H9 (cell line): Measurements from ENCODE around the gene CHRNB4. TPM values are rescaled to one million over a fixed set of nuclear protein-coding genes. Genes with fewer than 3 reads are reported as not detected.

ENCODE experiments used
- DNase-seq: peaks from one replicate; pipeline ENCODE4 v3.0.0-alpha.2; 2017
- H2AFZ ChIP-seq: one replicate; pipeline ENCODE4 v1.6.1; 2013; ENCODE audit warnings: mild to moderate bottlenecking, low read length, control low read depth, moderate library complexity
- H2AK5ac ChIP-seq: 2 replicates; pipeline ENCODE4 v1.6.1; 2013; ENCODE audit warnings: low read length, control low read depth, mixed read lengths; ENCODE audit not compliant: insufficient read length
- H2BK120ac ChIP-seq: one replicate; pipeline ENCODE4 v1.6.1; 2013; ENCODE audit warnings: low read depth, mild to moderate bottlenecking, low read length, control low read depth, inconsistent platforms; ENCODE audit not compliant: poor library complexity, severe bottlenecking
- H2BK12ac ChIP-seq: 2 replicates; pipeline ENCODE4 v1.6.1; 2013; ENCODE audit warnings: low read length, control low read depth, mixed read lengths, low read depth; ENCODE audit not compliant: insufficient read length
- H2BK15ac ChIP-seq: 2 replicates; pipeline ENCODE4 v1.6.1; 2013; ENCODE audit warnings: low read depth, low read length, control low read depth
- H2BK20ac ChIP-seq: one replicate; pipeline ENCODE4 v1.6.1; 2013; ENCODE audit warnings: low read depth, mild to moderate bottlenecking, low read length, control low read depth, inconsistent platforms; ENCODE audit not compliant: poor library complexity, severe bottlenecking
- H2BK5ac ChIP-seq: 2 replicates; pipeline ENCODE4 v1.6.1; 2013; ENCODE audit warnings: low read length, control low read depth, mixed read lengths; ENCODE audit not compliant: insufficient read length
- H3K14ac ChIP-seq: 2 replicates; pipeline ENCODE4 v1.6.1; 2013; ENCODE audit warnings: low read length, control low read depth; ENCODE audit not compliant: insufficient read depth
- H3K18ac ChIP-seq: 2 replicates; pipeline ENCODE4 v1.6.1; 2013; ENCODE audit warnings: low read depth, mild to moderate bottlenecking, mixed read lengths, low read length, control low read depth; ENCODE audit not compliant: insufficient read length
- H3K23ac ChIP-seq: 2 replicates; pipeline ENCODE4 v1.6.1; 2013; ENCODE audit warnings: low read length, control low read depth, mixed read lengths, low read depth; ENCODE audit not compliant: insufficient read length
- H3K23me2 ChIP-seq: 2 replicates; pipeline ENCODE4 v1.6.1; 2013; ENCODE audit warnings: low read depth, mild to moderate bottlenecking, mixed read lengths, low read length, control low read depth; ENCODE audit not compliant: insufficient read length, poor library complexity, severe bottlenecking
- H3K27ac ChIP-seq: 2 replicates; pipeline ENCODE4 v1.5.1; 2013; ENCODE audit warnings: low read length, control low read depth, mixed read lengths, low read depth; ENCODE audit not compliant: insufficient read length
- H3K27me3 ChIP-seq: 2 replicates; pipeline ENCODE4 v1.6.1; 2013; ENCODE audit warnings: low read length, control low read depth, inconsistent platforms; ENCODE audit not compliant: insufficient read depth
- H3K4ac ChIP-seq: 2 replicates; pipeline ENCODE4 v1.6.1; 2013; ENCODE audit warnings: low read depth, mild to moderate bottlenecking, control low read depth, inconsistent platforms, low read length, moderate library complexity
- H3K4me1 ChIP-seq: 2 replicates; pipeline ENCODE4 v1.6.1; 2013; ENCODE audit warnings: low read length, control low read depth, inconsistent platforms; ENCODE audit not compliant: insufficient read depth
- H3K4me2 ChIP-seq: 2 replicates; pipeline ENCODE4 v1.6.1; 2013; ENCODE audit warnings: low read length, control low read depth, mixed read lengths; ENCODE audit not compliant: insufficient read length, insufficient read depth
- H3K56ac ChIP-seq: 2 replicates; pipeline ENCODE4 v1.6.1; 2013; ENCODE audit warnings: low read depth, mild to moderate bottlenecking, mixed read lengths, low read length, control low read depth; ENCODE audit not compliant: insufficient read length
- H3K79me1 ChIP-seq: 2 replicates; pipeline ENCODE4 v1.6.1; 2013; ENCODE audit warnings: low read depth, mild to moderate bottlenecking, moderate library complexity, low read length, control low read depth, inconsistent platforms; ENCODE audit not compliant: insufficient read depth, poor library complexity, severe bottlenecking
- H3K79me2 ChIP-seq: 2 replicates; pipeline ENCODE4 v1.6.1; 2013; ENCODE audit warnings: low read length, control low read depth, inconsistent platforms; ENCODE audit not compliant: insufficient read depth
- H3K9ac ChIP-seq: 2 replicates; pipeline ENCODE4 v1.6.1; 2013; ENCODE audit warnings: low read length, control low read depth, mixed read lengths; ENCODE audit not compliant: insufficient read length; ENCODE audit errors: extremely low read depth
- H3K9me3 ChIP-seq: one replicate; pipeline ENCODE4 v1.6.1; 2013; ENCODE audit warnings: low read depth, low read length, inconsistent platforms; ENCODE audit not compliant: control insufficient read depth
- H3T11ph ChIP-seq: one replicate; pipeline ENCODE4 v1.6.1; 2013; ENCODE audit warnings: mild to moderate bottlenecking, low read length, control low read depth, inconsistent platforms
- H4K20me1 ChIP-seq: one replicate; pipeline ENCODE4 v1.6.1; 2013; ENCODE audit not compliant: control insufficient read depth, insufficient read length, insufficient read depth
- H4K5ac ChIP-seq: 2 replicates; pipeline ENCODE4 v1.6.1; 2013; ENCODE audit warnings: low read depth, mild to moderate bottlenecking, mixed read lengths, low read length, control low read depth; ENCODE audit not compliant: insufficient read length
- H4K8ac ChIP-seq: replicated peaks from 2 replicates; pipeline ENCODE4 v1.6.1; 2013; ENCODE audit warnings: low read length, control low read depth, mixed read lengths, low read depth; ENCODE audit not compliant: insufficient read length
- H4K91ac ChIP-seq: 2 replicates; pipeline ENCODE4 v1.6.1; 2013; ENCODE audit warnings: low read depth, mild to moderate bottlenecking, moderate library complexity, mixed read lengths, low read length, control low read depth; ENCODE audit not compliant: insufficient read length
- H3K27ac Mint-ChIP-seq, 3 experiments: 2 replicates in 2 of 3; 3 replicates in 1 of 3; pipeline ENCODE4 v1.8.0; 2020 to 2021; ENCODE audit warnings: mixed read lengths in 3 of 3, mild to moderate bottlenecking in 1 of 3, moderate library complexity in 1 of 3
- H3K27me3 Mint-ChIP-seq: 2 replicates; pipeline ENCODE4 v1.8.0; 2021; ENCODE audit warnings: low read depth, mild to moderate bottlenecking, moderate library complexity, mixed read lengths
- H3K36me3 Mint-ChIP-seq, 3 experiments: 2 replicates in 2 of 3; 3 replicates in 1 of 3; pipeline ENCODE4 v1.8.0; 2020 to 2021; ENCODE audit warnings: low read depth in 3 of 3, mixed read lengths in 3 of 3; ENCODE audit not compliant: insufficient read depth in 1 of 3
- H3K4me1 Mint-ChIP-seq, 2 experiments: 2 replicates each; pipeline ENCODE4 v1.8.0; 2020; ENCODE audit warnings: mixed read lengths in 2 of 2
- H3K4me3 Mint-ChIP-seq, 2 experiments: 2 replicates in 1 of 2; 3 replicates in 1 of 2; pipeline ENCODE4 v1.8.0; 2020 to 2021; ENCODE audit warnings: mild to moderate bottlenecking in 2 of 2, mixed read lengths in 2 of 2, moderate library complexity in 1 of 2
- H3K9me3 Mint-ChIP-seq, 2 experiments: 2 replicates in 1 of 2; 3 replicates in 1 of 2; pipeline ENCODE4 v1.8.0; 2020; ENCODE audit warnings: mild to moderate bottlenecking in 2 of 2, mixed read lengths in 2 of 2, moderate library complexity in 1 of 2
- WGBS: extraction: QIAGEN DNeasy Blood & Tissue Kit; methylation state at CpG from one replicate; pipeline ENCODE4 v1.1.7; 2013; ENCODE audit warnings: missing lambda C conversion rate, low lambda C conversion rate, mixed read lengths; ENCODE audit not compliant: insufficient read length; ENCODE audit errors: extremely low coverage; 5-methylcytosine and 5-hydroxymethylcytosine counted together
- total RNA-seq: library from RNA; stranded (reverse); gene quantifications from 2 replicates; pipeline ENCODE4 v1.2.1, GENCODE V29; 2021
- TF ChIP-seq, protein P1 (sequence below): fragments of 200-600 bp; sonication (generic); conservative IDR thresholded peaks from 3 replicates; pipeline ENCODE4 v1.8.0; 2021; ENCODE audit warnings: antibody characterized with exemption, mild to moderate bottlenecking

CHRNB4 gene
- total RNA-seq, 1 experiment from 2014 or later = 1.9 TPM

DNA sequence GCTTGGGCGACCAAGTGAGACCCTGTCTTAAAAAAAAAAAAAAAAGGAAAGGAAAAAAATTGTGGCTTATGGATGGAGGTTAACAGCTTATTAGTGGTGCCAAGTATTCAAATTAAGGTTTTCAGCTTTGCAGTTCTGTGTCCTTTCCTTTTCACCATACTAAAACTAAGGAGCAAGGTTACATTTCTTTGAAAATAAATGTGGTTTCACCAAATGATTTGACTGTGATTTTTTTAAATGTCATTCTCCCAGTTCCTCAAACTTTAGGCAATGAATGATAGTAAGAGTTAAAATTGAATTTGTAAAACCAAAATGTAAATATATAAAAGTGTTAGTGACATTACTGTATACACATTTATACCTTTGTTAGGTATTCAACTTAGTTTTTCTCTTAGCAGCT, 66.1 kb downstream of the CHRNB4 start:
- H3K27me3 ChIP-seq = no peaks in the 10 kb centered on the region
- no peak overlapping the region for H4K5ac ChIP-seq
- H2BK120ac ChIP-seq = no peak overlapping the region
- Mint-ChIP-seq H3K4me3 (no peak overlapping the region), H3K27me3 (no peaks in the 10 kb centered on the region), H3K36me3 (no peaks in the 10 kb centered on the region), H3K9me3 (no peaks in the 10 kb centered on the region), H3K27ac (no peak overlapping the region), H3K4me1 (peaks cover 4 to 6% of the 10 kb centered on the region in 2 experiments; a peak in 3 of 4 replicates)
- TF ChIP-seq, protein P1, sequence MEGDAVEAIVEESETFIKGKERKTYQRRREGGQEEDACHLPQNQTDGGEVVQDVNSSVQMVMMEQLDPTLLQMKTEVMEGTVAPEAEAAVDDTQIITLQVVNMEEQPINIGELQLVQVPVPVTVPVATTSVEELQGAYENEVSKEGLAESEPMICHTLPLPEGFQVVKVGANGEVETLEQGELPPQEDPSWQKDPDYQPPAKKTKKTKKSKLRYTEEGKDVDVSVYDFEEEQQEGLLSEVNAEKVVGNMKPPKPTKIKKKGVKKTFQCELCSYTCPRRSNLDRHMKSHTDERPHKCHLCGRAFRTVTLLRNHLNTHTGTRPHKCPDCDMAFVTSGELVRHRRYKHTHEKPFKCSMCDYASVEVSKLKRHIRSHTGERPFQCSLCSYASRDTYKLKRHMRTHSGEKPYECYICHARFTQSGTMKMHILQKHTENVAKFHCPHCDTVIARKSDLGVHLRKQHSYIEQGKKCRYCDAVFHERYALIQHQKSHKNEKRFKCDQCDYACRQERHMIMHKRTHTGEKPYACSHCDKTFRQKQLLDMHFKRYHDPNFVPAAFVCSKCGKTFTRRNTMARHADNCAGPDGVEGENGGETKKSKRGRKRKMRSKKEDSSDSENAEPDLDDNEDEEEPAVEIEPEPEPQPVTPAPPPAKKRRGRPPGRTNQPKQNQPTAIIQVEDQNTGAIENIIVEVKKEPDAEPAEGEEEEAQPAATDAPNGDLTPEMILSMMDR = no peak
- H3K18ac ChIP-seq = no peak overlapping the region
- H3K14ac ChIP-seq = no peak overlapping the region
- no peak overlapping the region for H2BK5ac ChIP-seq
- no peak overlapping the region for H4K91ac ChIP-seq
- no peak overlapping the region for H2AFZ ChIP-seq
- H3K4me1 ChIP-seq = no peaks in the 10 kb centered on the region
- no peak overlapping the region for H3T11ph ChIP-seq
- H2BK12ac ChIP-seq = no peak overlapping the region
- H3K9ac ChIP-seq = no peak overlapping the region
- no peak overlapping the region for H3K56ac ChIP-seq
- no peaks in the 10 kb centered on the region for H3K23me2 ChIP-seq
- H4K8ac ChIP-seq = no peak overlapping the region
- no peaks in the 10 kb centered on the region for H3K9me3 ChIP-seq
- no peak for DNase-seq
- H4K20me1 ChIP-seq = no peaks in the 10 kb centered on the region
- no peak overlapping the region for H2BK20ac ChIP-seq
- H3K23ac ChIP-seq = no peak overlapping the region
- H2AK5ac ChIP-seq = no peak overlapping the region
- no peaks in the 10 kb centered on the region; the same call in 1 of the 2 replicates for H3K79me2 ChIP-seq
- H3K79me1 ChIP-seq = peaks cover 7% of the 10 kb centered on the region
- H3K4me2 ChIP-seq = no peak overlapping the region
- no peak overlapping the region for H3K4ac ChIP-seq
- H2BK15ac ChIP-seq = no peak overlapping the region
- no CpG with 5 or more reads among the region's 1 CpG for WGBS
- H3K27ac ChIP-seq = no peak overlapping the region

Other genes with a start within 250 kb of the CHRNB4 start
- gene IREB2, start 203.0 kb downstream of the CHRNB4 start, total RNA-seq = 87.6 and 93.3 TPM in 2 replicates
- 2.4 and 3.1 TPM in 2 replicates for gene HYKK, start 133.6 kb downstream of the CHRNB4 start, total RNA-seq
- gene PSMA4, start 100.8 kb downstream of the CHRNB4 start, total RNA-seq = 333 and 335 TPM in 2 replicates
- gene CHRNA5, start 75.7 kb downstream of the CHRNB4 start, total RNA-seq = 16.5 and 21.6 TPM in 2 replicates
- gene CHRNA3, start 20.2 kb downstream of the CHRNB4 start, total RNA-seq = 0.81 and 1.1 TPM in 2 replicates
- 23.1 and 25.0 TPM in 2 replicates for gene ADAMTS7, start 170.3 kb upstream of the CHRNB4 start, total RNA-seq
- gene MORF4L1, start 231.7 kb upstream of the CHRNB4 start, total RNA-seq = 544 and 553 TPM in 2 replicates